ENCODE data around the gene CTNND2.

The CTNND2 gene

GRCh38 chr5:11904265-11904906, at the start of gene CTNND2:
CTNND2 (minus strand) TSS chr5:11904446; CDS start chr5:11903853, 593 bp downstream.
- DNase-seq: peak; percentile 76

DNA sequence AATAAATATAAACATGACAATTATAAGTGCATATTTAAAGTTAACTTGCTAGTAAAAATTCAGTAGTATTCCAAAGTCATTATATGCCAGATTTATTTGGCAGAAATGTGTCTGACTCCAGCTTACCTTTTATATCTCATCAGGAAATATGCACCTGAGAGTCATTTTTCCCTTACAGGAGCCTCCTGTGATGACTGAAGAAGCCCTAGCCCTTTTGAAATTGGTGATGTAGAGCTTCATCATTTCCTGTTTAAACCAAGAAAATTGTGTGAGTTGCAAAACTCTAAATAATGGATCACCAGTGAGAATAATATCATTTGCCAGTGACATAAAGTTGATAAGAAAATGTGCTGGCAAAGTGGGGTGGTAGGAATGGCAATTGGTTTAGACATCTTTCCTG, 42.1 kb upstream of the CTNND2 start:
- no peak for DNase-seq

GRCh38 chr5:11941566-11941965, 37.3 kb upstream of the CTNND2 start:
- no peak for DNase-seq

DNA sequence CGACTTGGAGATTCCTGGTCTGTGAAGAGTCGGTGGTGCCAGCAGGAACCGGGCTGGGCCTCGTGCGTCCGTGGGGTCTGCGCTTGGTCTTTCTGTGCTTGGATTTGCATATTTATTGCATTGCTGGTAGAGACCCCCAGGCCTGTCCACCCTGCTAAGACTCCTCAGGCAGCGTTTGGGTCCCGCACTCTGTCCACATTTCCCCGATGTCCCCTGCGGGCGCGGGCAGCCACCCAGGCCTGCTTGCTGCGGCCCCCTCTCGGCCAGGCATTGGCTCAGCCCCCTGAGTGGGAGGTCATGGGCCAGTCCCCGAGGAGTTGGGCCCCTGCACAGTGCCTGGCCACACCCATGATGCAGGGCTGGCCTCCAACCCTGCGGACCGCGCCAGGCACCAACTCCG, 27.4 kb upstream of the CTNND2 start:
- DNase-seq: no peak

GRCh38 chr5:11928909-11929308, 24.7 kb upstream of the CTNND2 start:
- DNase-seq: no peak

DNA sequence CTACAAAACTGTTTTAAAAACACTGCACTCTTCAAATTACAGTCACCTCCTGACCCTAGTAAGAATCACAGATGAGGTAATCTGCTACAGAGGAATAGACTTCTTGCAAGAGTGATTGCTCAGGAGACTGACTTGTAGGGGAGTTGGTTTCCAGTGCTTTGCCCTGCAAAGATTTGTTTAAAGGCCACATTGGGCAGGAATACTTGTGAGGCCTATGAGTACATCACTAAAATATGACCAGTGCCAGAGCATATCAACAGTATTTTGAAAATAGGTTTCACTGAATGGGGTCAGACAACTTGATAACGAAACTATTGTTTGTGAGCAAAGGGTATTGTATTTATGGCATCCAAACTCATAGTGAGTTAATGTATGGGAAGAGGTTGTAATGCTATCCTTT, 21.5 kb upstream of the CTNND2 start:
- no peak for DNase-seq

- no peak for DNase-seq
These were observed 18.1 kb upstream of the CTNND2 start for GRCh38 chr5:11922394-11922793.

DNA sequence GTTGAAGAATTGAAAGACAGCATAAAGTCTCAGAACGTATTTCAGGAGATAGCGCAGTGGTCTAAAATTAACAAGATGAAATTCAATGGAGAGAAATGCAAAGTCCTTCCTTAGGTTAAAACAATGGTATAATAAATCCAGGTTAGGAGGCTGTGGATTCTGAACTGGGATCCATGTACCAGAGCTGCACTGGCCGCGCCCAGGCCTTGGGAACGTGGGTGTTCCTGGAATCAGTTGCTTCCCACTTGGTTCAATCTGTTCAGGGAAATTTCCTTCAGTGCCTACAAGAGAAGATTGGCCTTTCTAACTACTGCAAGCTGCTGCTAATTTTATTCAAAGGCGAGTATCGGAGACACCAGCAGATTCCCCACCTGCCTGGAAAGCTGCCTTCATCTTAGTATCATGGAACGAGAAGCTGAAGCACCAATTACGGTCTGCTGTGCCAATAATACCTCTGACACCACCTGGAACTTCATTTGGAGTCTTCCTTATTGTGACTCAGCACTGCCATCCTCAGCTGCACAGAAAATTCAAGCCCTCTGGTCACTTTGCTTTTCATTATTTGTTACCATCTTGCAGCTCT, 14.3 kb upstream of the CTNND2 start:
- no peak for DNase-seq

DNA sequence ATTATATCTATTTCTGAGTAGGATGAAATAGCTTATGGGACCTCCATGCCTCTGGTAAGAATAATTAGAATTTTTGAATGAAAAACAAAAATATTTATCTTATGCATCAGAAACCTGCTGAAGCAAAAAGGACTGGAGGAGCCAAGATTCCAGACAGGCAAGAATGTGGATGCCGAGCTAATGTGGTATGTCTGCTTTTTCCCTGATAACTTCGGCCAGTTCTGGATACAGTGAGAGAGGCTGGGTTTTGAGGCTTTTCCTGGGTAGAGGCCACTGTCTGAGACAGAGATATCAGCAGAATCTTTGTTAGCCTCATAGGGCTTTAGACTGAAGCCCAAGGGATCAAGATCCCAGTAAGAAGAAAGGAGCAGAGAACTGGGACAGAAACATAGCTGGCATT, 5.2 kb upstream of the CTNND2 start:
- no peak for DNase-seq

DNA sequence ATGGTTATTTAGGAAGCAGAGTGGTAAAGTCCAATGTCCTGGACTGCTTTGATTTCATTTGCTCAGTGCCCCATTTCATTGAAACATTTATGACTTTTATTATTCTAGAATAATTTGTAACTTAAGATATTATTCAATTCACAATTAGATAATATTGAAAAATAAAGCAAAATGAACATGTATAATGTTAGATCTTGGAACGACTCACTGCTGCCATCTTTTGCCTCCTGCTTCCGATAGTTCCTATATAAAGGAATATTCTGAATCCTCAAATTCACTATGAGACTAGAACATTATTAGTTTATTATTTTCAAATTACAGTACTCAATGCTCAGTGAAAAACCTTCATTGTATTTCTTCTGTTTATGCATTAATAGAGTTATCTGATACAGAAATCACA, 2.3 kb upstream of the CTNND2 start:
- DNase-seq: no peak

DNA sequence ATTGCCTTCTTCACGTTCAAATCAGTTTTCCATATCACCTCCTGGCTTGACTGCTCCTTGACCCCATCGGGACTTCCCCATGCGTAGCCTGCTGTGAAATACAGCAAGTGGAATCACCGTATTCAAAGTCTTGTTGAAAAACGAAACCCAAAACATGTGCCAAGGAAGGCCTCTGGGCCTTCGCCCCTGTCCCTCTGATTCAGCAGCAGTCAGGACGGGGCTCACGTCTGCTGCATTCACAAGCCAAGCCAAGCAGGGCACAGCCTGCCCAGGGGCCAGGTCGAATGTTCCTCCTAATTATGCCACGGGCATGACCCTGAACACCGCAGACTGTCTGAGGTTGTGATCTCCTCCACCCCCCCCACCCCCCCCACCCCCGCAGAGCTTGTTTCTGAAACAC, 960 bp upstream of the CTNND2 start:
- DNase-seq: no peak

DNA sequence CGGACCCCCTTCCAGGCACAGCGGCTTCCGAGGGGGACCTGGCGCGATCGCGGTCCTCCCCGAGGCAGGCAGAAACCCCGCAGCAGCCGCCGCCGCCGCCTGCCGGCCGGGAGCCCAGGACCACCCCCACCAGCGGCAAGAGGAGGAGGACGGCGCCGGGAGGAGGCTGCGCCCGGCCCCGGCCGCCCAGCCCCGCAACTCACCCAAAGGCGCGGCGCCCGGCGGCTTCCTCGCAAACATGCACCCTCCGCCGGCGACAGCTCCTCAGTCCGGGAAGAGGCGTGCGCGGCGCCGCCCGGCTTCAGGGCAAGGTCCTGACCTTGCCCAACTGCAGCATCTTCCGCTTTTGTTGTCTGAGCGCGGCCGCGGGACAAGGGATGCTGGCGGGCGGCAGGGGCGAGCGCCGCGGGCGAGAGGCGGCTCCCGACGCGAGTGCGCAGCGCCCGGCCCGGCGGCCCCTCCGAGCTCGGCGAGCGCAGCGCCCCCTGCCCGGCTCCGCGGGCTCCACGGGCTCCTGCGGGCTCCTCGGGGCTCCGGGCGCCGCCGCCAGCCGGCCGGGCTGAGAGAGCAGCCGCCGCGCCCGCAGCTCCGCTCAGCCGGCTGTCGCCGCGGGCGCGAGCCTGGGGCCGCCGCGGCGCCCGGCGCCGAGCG, 507 bp downstream of the CTNND2 start:
- DNase-seq: peak; percentile 66

DNA sequence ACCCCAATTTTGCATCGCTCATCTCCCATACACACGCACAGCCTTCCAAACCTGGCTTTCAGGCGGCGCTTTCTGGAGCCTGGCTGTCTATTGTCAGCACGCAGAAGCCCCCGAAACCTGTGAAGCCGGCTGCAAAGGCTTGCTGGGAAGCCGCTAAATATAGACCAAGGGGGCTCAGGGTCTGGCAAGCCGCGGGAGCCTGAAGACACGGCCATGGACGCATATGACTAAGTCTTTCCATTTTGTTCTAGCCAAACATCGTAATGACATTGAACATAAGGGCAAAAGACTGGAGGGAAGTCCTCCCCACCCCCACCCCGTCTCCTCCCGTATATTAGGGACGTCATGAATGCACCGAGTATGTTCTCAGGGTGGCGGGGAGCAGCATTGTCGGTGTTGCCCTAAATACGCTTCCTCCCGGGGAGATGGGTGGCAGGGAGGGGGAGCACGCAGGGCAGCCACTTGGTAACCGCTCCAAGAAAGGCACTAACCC, 1.1 kb downstream of the CTNND2 start:
- DNase-seq: peak; percentile 23

GRCh38 chr5:11902201-11902619, 2.0 kb downstream of the CTNND2 start:
- DNase-seq: no peak

DNA sequence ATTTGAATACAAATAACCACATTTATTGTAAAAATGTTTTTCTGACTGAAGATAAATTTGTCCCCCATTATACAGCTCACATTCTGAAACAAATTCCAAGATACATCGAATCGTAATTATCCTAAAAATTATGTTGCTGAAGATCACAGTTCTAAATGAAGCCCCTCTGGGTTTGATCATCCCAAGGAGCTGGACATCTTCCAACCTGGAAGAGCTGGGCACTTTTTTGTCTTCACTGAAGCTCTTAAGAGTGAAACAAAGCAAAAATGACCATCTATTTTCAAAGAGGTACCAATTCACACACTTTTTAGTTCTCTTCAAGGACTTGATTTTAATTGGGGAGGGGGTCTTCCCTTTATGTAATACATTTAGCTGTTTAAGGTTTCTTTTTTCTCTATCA, 5.5 kb downstream of the CTNND2 start:
- no peak for DNase-seq

DNA sequence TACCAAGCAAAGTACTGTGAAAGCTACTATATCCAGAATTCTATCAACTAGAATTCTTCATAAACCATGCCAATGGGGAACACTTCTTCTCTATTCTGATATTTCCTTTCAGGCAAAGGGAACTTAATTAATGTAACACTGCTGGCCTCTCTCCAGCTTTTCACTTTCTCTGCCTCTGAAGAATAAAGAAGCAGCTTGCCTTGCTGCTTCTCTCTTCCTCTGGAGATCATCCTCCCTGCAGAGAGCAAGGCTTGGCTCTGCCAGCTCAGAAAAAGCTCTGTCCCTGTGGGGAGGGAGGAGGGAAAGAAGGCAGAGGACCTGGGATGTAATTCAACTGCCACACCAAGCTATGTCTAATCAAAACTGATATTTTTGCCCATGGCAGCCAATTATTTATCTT, 6.5 kb downstream of the CTNND2 start:
- no peak for DNase-seq

DNA sequence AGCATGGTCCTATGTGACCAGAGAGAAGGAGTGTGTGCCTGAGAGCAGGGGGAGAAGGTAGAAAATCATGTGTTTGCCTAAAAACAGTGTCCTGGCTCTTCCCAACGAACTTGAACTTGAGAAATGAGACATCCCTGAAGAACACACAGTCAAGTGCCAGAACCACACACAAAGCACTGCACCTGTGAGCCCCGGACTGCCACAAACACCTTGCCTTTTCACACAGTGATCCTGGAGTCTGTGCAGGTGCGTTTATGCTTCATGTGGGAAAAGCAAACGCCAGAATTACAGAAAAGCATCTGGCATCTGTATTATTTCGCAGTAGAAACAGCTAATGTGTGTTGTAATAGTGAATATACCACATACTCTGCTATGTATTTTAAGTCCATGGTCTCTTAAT, 9.3 kb downstream of the CTNND2 start:
- no peak for DNase-seq

DNA sequence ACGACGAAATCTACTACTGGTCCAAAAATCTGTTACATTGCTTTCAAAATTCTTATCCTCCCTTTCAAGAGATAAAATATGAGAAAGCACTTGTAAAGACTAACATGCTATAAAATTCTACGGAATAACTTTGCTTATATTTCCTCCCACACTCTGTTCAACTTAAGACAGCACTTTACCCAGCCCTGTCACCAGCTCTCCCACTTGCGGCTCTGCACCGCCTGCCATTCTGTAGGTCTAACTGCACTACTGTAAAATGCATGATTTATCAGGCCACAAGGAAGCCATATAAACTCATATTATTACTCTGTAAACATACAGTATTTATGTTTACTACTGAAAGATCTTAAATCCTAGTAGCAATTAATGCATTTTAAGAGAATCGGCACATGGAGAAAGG, 11.4 kb downstream of the CTNND2 start:
- no peak for DNase-seq

DNA sequence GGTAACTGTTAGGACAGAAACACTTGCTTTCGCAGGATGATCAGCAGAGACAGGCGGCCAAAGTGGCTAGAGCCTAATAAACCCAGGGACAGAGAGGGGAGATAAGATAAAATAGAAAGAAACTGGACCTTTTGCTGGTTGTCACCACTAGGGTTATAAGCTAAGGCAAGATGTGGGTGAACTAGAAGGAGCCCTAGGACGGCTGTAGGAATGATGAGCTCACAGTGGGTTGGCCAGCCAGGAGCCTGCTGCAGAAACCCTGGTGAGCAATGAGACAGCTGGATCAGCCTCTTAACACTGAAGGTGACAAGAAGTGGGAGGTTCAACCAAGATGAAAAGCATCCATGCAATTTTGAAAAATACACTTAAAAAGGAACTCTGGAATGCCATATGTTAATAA, 13.5 kb downstream of the CTNND2 start:
- no peak for DNase-seq

DNA sequence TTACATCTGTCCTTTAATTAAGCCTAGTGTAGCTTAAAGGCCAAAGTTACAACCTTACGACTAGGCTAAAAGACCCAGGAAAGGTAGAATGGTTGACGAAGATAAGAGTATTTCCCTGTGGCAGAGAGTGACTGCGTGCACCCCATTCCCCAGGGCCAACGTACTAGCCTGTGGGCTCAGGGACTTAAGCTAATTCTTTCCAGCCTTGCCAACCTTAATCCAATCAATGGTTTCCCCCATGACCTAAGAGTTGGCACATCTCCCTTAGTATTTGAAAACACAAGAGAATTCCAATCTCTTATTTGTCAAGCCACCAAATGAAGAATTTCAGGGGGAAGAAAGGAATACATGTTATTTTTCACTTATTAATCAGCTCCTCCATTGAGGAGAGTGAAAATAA, 16.0 kb downstream of the CTNND2 start:
- no peak for DNase-seq

DNA sequence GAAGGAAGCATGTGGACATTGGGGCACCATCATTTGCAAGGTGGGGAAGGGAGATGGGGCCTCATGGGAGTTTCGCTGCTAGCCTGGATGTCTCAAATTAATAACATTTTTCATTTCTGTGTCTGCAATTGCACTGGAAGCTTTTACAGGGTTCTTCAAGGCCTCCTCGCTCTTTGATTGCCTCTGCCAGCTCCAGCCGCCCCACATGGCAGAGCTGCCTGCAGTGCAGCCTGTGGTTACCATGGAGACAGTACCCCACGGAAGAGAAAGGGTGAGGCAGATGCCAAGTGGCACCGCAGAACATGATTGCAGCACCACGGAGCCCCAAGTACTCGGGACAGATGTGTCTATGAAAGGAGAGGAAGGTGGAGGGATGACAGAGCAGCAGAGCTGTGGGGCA, 25.4 kb downstream of the CTNND2 start:
- DNase-seq: peak; percentile 70

- DNase-seq: no peak
These were observed 30.7 kb downstream of the CTNND2 start for GRCh38 chr5:11873587-11873986.

DNA sequence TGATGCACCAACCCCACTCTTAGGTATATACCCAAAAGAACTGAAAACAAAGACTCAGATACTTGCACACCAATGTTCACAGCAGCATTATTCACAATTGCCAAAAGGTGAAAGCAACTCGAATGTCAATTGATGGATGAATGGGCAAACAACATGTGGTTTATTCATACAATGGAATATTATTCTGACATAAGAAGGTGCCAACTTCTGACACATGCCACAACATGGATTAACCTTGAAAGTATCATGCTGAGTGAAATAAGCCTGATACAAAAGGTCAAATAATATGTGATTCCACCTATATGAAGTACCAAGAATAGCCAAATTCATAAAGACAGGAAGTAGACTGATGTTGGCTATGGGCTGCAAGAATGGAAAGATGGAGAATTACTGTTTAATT, 35.0 kb downstream of the CTNND2 start:
- no peak for DNase-seq

- no peak for DNase-seq
These were observed 40.3 kb downstream of the CTNND2 start for GRCh38 chr5:11863911-11864310.

GRCh38 chr5:11857391-11857790, 46.9 kb downstream of the CTNND2 start:
- peak; percentile 4 for DNase-seq

All from COR-L47 (cell line).